Measurements from ENCODE around the gene TMX2.

TMX2 gene

GRCh38 chr11:57785072-57785471 lies 72.7 kb downstream of the TMX2 start:
- CTCF ChIA-PET = interaction anchor here (0.6 to 1.8 kb wide), 5 partner anchors 15 to 78 kb away, joined by 3 to 10 read pairs (median 3); partner anchors contain the start of gene BTBD18
- no peak overlapping the region for H3K4me3 Mint-ChIP-seq
- H3K27ac Mint-ChIP-seq = no peak overlapping the region
- no peaks in the 10 kb centered on the region for H3K9me3 Mint-ChIP-seq
- peaks cover 3% of the 10 kb centered on the region for H3K27me3 Mint-ChIP-seq
- DNase-seq = no peak
- no peaks in the 10 kb centered on the region for H3K36me3 Mint-ChIP-seq
- peaks cover 27% of the 10 kb centered on the region for H3K4me1 Mint-ChIP-seq

GRCh38 chr11:57786436-57786835 lies 74.0 kb downstream of the TMX2 start:
- Mint-ChIP-seq H3K27me3 (peaks cover 2% of the 10 kb centered on the region), H3K36me3 (peaks cover 2% of the 10 kb centered on the region), H3K4me3 (no peak overlapping the region), H3K4me1 (peaks cover 28% of the 10 kb centered on the region), H3K27ac (no peak overlapping the region), H3K9me3 (no peaks in the 10 kb centered on the region)
- CTCF ChIA-PET = no interaction called here
- DNase-seq = no peak

GRCh38 chr11:57787006-57787604 lies 74.7 kb downstream of the TMX2 start:
- CTCF ChIA-PET = no interaction called here
- no peak for DNase-seq
- H3K9me3 Mint-ChIP-seq = no peaks in the 10 kb centered on the region
- H3K4me1 Mint-ChIP-seq = peaks cover 28% of the 10 kb centered on the region
- H3K4me3 Mint-ChIP-seq = no peak overlapping the region
- no peak overlapping the region for H3K27ac Mint-ChIP-seq
- H3K27me3 Mint-ChIP-seq = no peaks in the 10 kb centered on the region
- H3K36me3 Mint-ChIP-seq = peaks cover 3% of the 10 kb centered on the region

GRCh38 chr11:57787920-57788702 lies 75.7 kb downstream of the TMX2 start:
- no peaks in the 10 kb centered on the region for H3K9me3 Mint-ChIP-seq
- H3K27ac Mint-ChIP-seq = no peak overlapping the region
- H3K4me3 Mint-ChIP-seq = no peak overlapping the region
- DNase-seq = no peak
- peaks cover 37% of the 10 kb centered on the region for H3K4me1 Mint-ChIP-seq
- H3K36me3 Mint-ChIP-seq = peaks cover 4% of the 10 kb centered on the region
- CTCF ChIA-PET = no interaction called here
- no peaks in the 10 kb centered on the region for H3K27me3 Mint-ChIP-seq

GRCh38 chr11:57788703-57789088 lies 76.3 kb downstream of the TMX2 start:
- DNase-seq = no peak
- no peak overlapping the region for H3K27ac Mint-ChIP-seq
- H3K4me1 Mint-ChIP-seq = peaks cover 43% of the 10 kb centered on the region
- H3K27me3 Mint-ChIP-seq = no peaks in the 10 kb centered on the region
- H3K36me3 Mint-ChIP-seq = peaks cover 5% of the 10 kb centered on the region
- CTCF ChIA-PET = no interaction called here
- no peaks in the 10 kb centered on the region for H3K9me3 Mint-ChIP-seq
- no peak overlapping the region for H3K4me3 Mint-ChIP-seq
